PC-9 (cell line): Measurements from ENCODE around the gene OLFML1. TPM values are rescaled to one million over a fixed set of nuclear protein-coding genes. Genes with fewer than 3 reads are reported as not detected.

Source experiments
- BruUV-seq: library from RNA; stranded (reverse); fragments of 400-500 nt; replicated peaks from 2 replicates; lab custom pipeline; 2021; lab: Mats Ljungman, UMichigan
- CTCF ChIA-PET: fragments of 300-600 bp; sonication (Branson Sonifier 250); formaldehyde crosslinking; loops from one replicate; lab custom pipeline; 2022; ENCODE audit warnings: antibody characterized with exemption; lab: Charles Lee
- POLR2A ChIA-PET: fragments of 300-600 bp; sonication (Branson Sonifier 250); formaldehyde crosslinking; loops from one replicate; lab custom pipeline; 2022; ENCODE audit warnings: antibody characterized with exemption; ENCODE audit not compliant: unreplicated experiment; lab: Charles Lee
- DNase-seq, 2 experiments: peaks; one replicate each; pipeline versions ENCODE4 v3.0.0 to v3.0.0-alpha.2; 2015 to 2022; ENCODE audit warnings: mixed read lengths in 1 of 2
- H2AFZ ChIP-seq: fragments of 200-600 bp; sonication (generic); 2 replicates; pipeline ENCODE4 v1.8.1; 2017; ENCODE audit warnings: antibody characterized with exemption
- H3F3A ChIP-seq: fragments of 200-600 bp; sonication (generic); 2 replicates; pipeline ENCODE4 v1.8.1; 2017; ENCODE audit warnings: antibody characterized with exemption, mild to moderate bottlenecking, low read depth; ENCODE audit not compliant: insufficient read depth
- H3K27ac ChIP-seq: fragments of 200-600 bp; sonication (generic); 2 replicates; pipeline ENCODE4 v1.6.1; 2016; ENCODE audit warnings: mixed run types
- H3K27me3 ChIP-seq: fragments of 200-600 bp; sonication (generic); 2 replicates; pipeline ENCODE4 v1.6.1; 2016; ENCODE audit warnings: low read depth, mixed run types; ENCODE audit not compliant: insufficient read depth
- H3K36me3 ChIP-seq: fragments of 200-600 bp; sonication (generic); 2 replicates; pipeline ENCODE4 v1.6.1; 2016; ENCODE audit warnings: low read depth, mixed run types
- H3K4me1 ChIP-seq: fragments of 200-600 bp; sonication (generic); replicated peaks from 2 replicates; pipeline ENCODE4 v1.6.1; 2016; ENCODE audit warnings: mixed run types; ENCODE audit not compliant: insufficient read depth
- H3K4me2 ChIP-seq: fragments of 200-600 bp; sonication (generic); 2 replicates; pipeline ENCODE4 v1.6.1; 2017; ENCODE audit warnings: mixed run types
- H3K4me3 ChIP-seq: fragments of 200-600 bp; sonication (generic); 2 replicates; pipeline ENCODE4 v1.6.1; 2016; ENCODE audit warnings: mixed run types
- H3K79me2 ChIP-seq: fragments of 200-600 bp; sonication (generic); 2 replicates; pipeline ENCODE4 v1.6.1; 2017; ENCODE audit warnings: low read depth, mixed run types
- H3K9me2 ChIP-seq: fragments of 200-600 bp; sonication (generic); 2 replicates; pipeline ENCODE4 v1.8.1; 2017; ENCODE audit warnings: mild to moderate bottlenecking; ENCODE audit not compliant: insufficient read depth
- H3K9me3 ChIP-seq: fragments of 200-600 bp; sonication (generic); 2 replicates; pipeline ENCODE4 v1.8.1; 2016; ENCODE audit warnings: low read depth; ENCODE audit not compliant: insufficient read depth
- H4K20me1 ChIP-seq: fragments of 200-600 bp; sonication (generic); 2 replicates; pipeline ENCODE4 v1.8.1; 2017; ENCODE audit not compliant: insufficient read depth
- CTCF ChIP-seq: fragments of 200-600 bp; sonication (generic); conservative IDR thresholded peaks from 2 replicates; pipeline ENCODE4 v1.6.1; 2017; ENCODE audit warnings: mixed run types, antibody characterized with exemption, mild to moderate bottlenecking, moderate library complexity
- EZH2 ChIP-seq: fragments of 200-600 bp; sonication (generic); IDR thresholded peaks from 2 replicates; pipeline ENCODE4 v1.8.0; 2017; ENCODE audit warnings: antibody characterized with exemption, low read depth
- intact Hi-C: fragments of 100-400 bp; cut with micrococcal nuclease; formaldehyde crosslinking; loops from one replicate; pipeline ENCODE4 v1.10.0; 2022; ENCODE audit not compliant: unreplicated experiment
- total RNA-seq: library from RNA; stranded (reverse); gene quantifications from 2 replicates; pipeline ENCODE4 v1.2.3, GENCODE V29; 2021

The OLFML1 gene
- total RNA-seq, 1 experiment from 2014 or later = not detected

GRCh38 chr11:7469351-7469865, 15.9 kb upstream of the OLFML1 start:
- no peak for TF ChIP-seq EZH2
- no peak for TF ChIP-seq CTCF
- H3K9me3 ChIP-seq = no peaks in the 10 kb centered on the region
- H3K79me2 ChIP-seq = no peaks in the 10 kb centered on the region
- H3K9me2 ChIP-seq = no peaks in the 10 kb centered on the region
- H2AFZ ChIP-seq = no peak overlapping the region
- no peak overlapping the region for H3K27ac ChIP-seq
- ChIA-PET CTCF (no interaction called here), POLR2A (no interaction called here)
- no peaks in the 10 kb centered on the region for H4K20me1 ChIP-seq
- no peak overlapping the region for H3K4me3 ChIP-seq
- H3K36me3 ChIP-seq = no peaks in the 10 kb centered on the region
- H3K4me2 ChIP-seq = no peak overlapping the region
- no peak for DNase-seq
- H3F3A ChIP-seq = no peaks in the 10 kb centered on the region
- no TSS peak for BruUV-seq
- intact Hi-C loops = no loop called here
- H3K4me1 ChIP-seq = no peaks in the 10 kb centered on the region
- H3K27me3 ChIP-seq = no peaks in the 10 kb centered on the region

GRCh38 chr11:7471071-7471470, 14.2 kb upstream of the OLFML1 start:
- H3K79me2 ChIP-seq = no peaks in the 10 kb centered on the region
- DNase-seq = no peak

GRCh38 chr11:7473717-7474116, 11.6 kb upstream of the OLFML1 start:
- ChIA-PET POLR2A (no interaction called here), CTCF (no interaction called here)
- no peaks in the 10 kb centered on the region for H3K27me3 ChIP-seq
- intact Hi-C loops = no loop called here
- no peak overlapping the region for H3K4me3 ChIP-seq
- no peaks in the 10 kb centered on the region for H3K36me3 ChIP-seq
- H4K20me1 ChIP-seq = no peaks in the 10 kb centered on the region
- H2AFZ ChIP-seq = no peak overlapping the region
- no peaks in the 10 kb centered on the region for H3K79me2 ChIP-seq
- no peaks in the 10 kb centered on the region for H3K9me2 ChIP-seq
- no peak for TF ChIP-seq EZH2
- TF ChIP-seq CTCF = no peak
- no TSS peak for BruUV-seq
- DNase-seq = no peak
- no peaks in the 10 kb centered on the region for H3F3A ChIP-seq
- H3K4me1 ChIP-seq = no peaks in the 10 kb centered on the region
- no peaks in the 10 kb centered on the region for H3K9me3 ChIP-seq
- H3K4me2 ChIP-seq = no peak overlapping the region
- no peak overlapping the region for H3K27ac ChIP-seq

More at GRCh38 chr11:7471071-7471470, 14.2 kb upstream of the OLFML1 start:
- Histone ChIP-seq H3K27me3 (no peaks in the 10 kb centered on the region), H3K4me2 (no peak overlapping the region), H3K27ac (no peak overlapping the region), H3K4me1 (no peaks in the 10 kb centered on the region), H3K9me3 (no peaks in the 10 kb centered on the region), H3K9me2 (no peaks in the 10 kb centered on the region), H3K36me3 (no peaks in the 10 kb centered on the region), H3K4me3 (no peak overlapping the region), H2AFZ (no peak overlapping the region), H4K20me1 (no peaks in the 10 kb centered on the region), H3F3A (no peaks in the 10 kb centered on the region)
- no TSS peak for BruUV-seq
- POLR2A ChIA-PET = no interaction called here
- CTCF ChIA-PET = no interaction called here
- intact Hi-C loops = no loop called here
- TF ChIP-seq CTCF = no peak
- no peak for TF ChIP-seq EZH2
